H9 (cell line): Measurements from ENCODE around the gene COL23A1. TPM values are rescaled to one million over a fixed set of nuclear protein-coding genes. Genes with fewer than 3 reads are reported as not detected.

Source experiments
- DNase-seq: peaks from one replicate; pipeline ENCODE4 v3.0.0-alpha.2; 2017
- H2AFZ ChIP-seq: one replicate; pipeline ENCODE4 v1.6.1; 2013; ENCODE audit warnings: mild to moderate bottlenecking, low read length, control low read depth, moderate library complexity
- H2AK5ac ChIP-seq: 2 replicates; pipeline ENCODE4 v1.6.1; 2013; ENCODE audit warnings: low read length, control low read depth, mixed read lengths; ENCODE audit not compliant: insufficient read length
- H2BK120ac ChIP-seq: one replicate; pipeline ENCODE4 v1.6.1; 2013; ENCODE audit warnings: low read depth, mild to moderate bottlenecking, low read length, control low read depth, inconsistent platforms; ENCODE audit not compliant: poor library complexity, severe bottlenecking
- H2BK12ac ChIP-seq: 2 replicates; pipeline ENCODE4 v1.6.1; 2013; ENCODE audit warnings: low read length, control low read depth, mixed read lengths, low read depth; ENCODE audit not compliant: insufficient read length
- H2BK15ac ChIP-seq: 2 replicates; pipeline ENCODE4 v1.6.1; 2013; ENCODE audit warnings: low read depth, low read length, control low read depth
- H2BK20ac ChIP-seq: one replicate; pipeline ENCODE4 v1.6.1; 2013; ENCODE audit warnings: low read depth, mild to moderate bottlenecking, low read length, control low read depth, inconsistent platforms; ENCODE audit not compliant: poor library complexity, severe bottlenecking
- H2BK5ac ChIP-seq: 2 replicates; pipeline ENCODE4 v1.6.1; 2013; ENCODE audit warnings: low read length, control low read depth, mixed read lengths; ENCODE audit not compliant: insufficient read length
- H3K14ac ChIP-seq: 2 replicates; pipeline ENCODE4 v1.6.1; 2013; ENCODE audit warnings: low read length, control low read depth; ENCODE audit not compliant: insufficient read depth
- H3K18ac ChIP-seq: 2 replicates; pipeline ENCODE4 v1.6.1; 2013; ENCODE audit warnings: low read depth, mild to moderate bottlenecking, mixed read lengths, low read length, control low read depth; ENCODE audit not compliant: insufficient read length
- H3K23ac ChIP-seq: 2 replicates; pipeline ENCODE4 v1.6.1; 2013; ENCODE audit warnings: low read length, control low read depth, mixed read lengths, low read depth; ENCODE audit not compliant: insufficient read length
- H3K23me2 ChIP-seq: 2 replicates; pipeline ENCODE4 v1.6.1; 2013; ENCODE audit warnings: low read depth, mild to moderate bottlenecking, mixed read lengths, low read length, control low read depth; ENCODE audit not compliant: insufficient read length, poor library complexity, severe bottlenecking
- H3K27ac ChIP-seq: 2 replicates; pipeline ENCODE4 v1.5.1; 2013; ENCODE audit warnings: low read length, control low read depth, mixed read lengths, low read depth; ENCODE audit not compliant: insufficient read length
- H3K27me3 ChIP-seq: 2 replicates; pipeline ENCODE4 v1.6.1; 2013; ENCODE audit warnings: low read length, control low read depth, inconsistent platforms; ENCODE audit not compliant: insufficient read depth
- H3K4ac ChIP-seq: 2 replicates; pipeline ENCODE4 v1.6.1; 2013; ENCODE audit warnings: low read depth, mild to moderate bottlenecking, control low read depth, inconsistent platforms, low read length, moderate library complexity
- H3K4me1 ChIP-seq: 2 replicates; pipeline ENCODE4 v1.6.1; 2013; ENCODE audit warnings: low read length, control low read depth, inconsistent platforms; ENCODE audit not compliant: insufficient read depth
- H3K4me2 ChIP-seq: 2 replicates; pipeline ENCODE4 v1.6.1; 2013; ENCODE audit warnings: low read length, control low read depth, mixed read lengths; ENCODE audit not compliant: insufficient read length, insufficient read depth
- H3K56ac ChIP-seq: 2 replicates; pipeline ENCODE4 v1.6.1; 2013; ENCODE audit warnings: low read depth, mild to moderate bottlenecking, mixed read lengths, low read length, control low read depth; ENCODE audit not compliant: insufficient read length
- H3K79me1 ChIP-seq: 2 replicates; pipeline ENCODE4 v1.6.1; 2013; ENCODE audit warnings: low read depth, mild to moderate bottlenecking, moderate library complexity, low read length, control low read depth, inconsistent platforms; ENCODE audit not compliant: insufficient read depth, poor library complexity, severe bottlenecking
- H3K79me2 ChIP-seq: 2 replicates; pipeline ENCODE4 v1.6.1; 2013; ENCODE audit warnings: low read length, control low read depth, inconsistent platforms; ENCODE audit not compliant: insufficient read depth
- H3K9ac ChIP-seq: 2 replicates; pipeline ENCODE4 v1.6.1; 2013; ENCODE audit warnings: low read length, control low read depth, mixed read lengths; ENCODE audit not compliant: insufficient read length; ENCODE audit errors: extremely low read depth
- H3K9me3 ChIP-seq: one replicate; pipeline ENCODE4 v1.6.1; 2013; ENCODE audit warnings: low read depth, low read length, inconsistent platforms; ENCODE audit not compliant: control insufficient read depth
- H3T11ph ChIP-seq: one replicate; pipeline ENCODE4 v1.6.1; 2013; ENCODE audit warnings: mild to moderate bottlenecking, low read length, control low read depth, inconsistent platforms
- H4K20me1 ChIP-seq: one replicate; pipeline ENCODE4 v1.6.1; 2013; ENCODE audit not compliant: control insufficient read depth, insufficient read length, insufficient read depth
- H4K5ac ChIP-seq: 2 replicates; pipeline ENCODE4 v1.6.1; 2013; ENCODE audit warnings: low read depth, mild to moderate bottlenecking, mixed read lengths, low read length, control low read depth; ENCODE audit not compliant: insufficient read length
- H4K8ac ChIP-seq: replicated peaks from 2 replicates; pipeline ENCODE4 v1.6.1; 2013; ENCODE audit warnings: low read length, control low read depth, mixed read lengths, low read depth; ENCODE audit not compliant: insufficient read length
- H4K91ac ChIP-seq: 2 replicates; pipeline ENCODE4 v1.6.1; 2013; ENCODE audit warnings: low read depth, mild to moderate bottlenecking, moderate library complexity, mixed read lengths, low read length, control low read depth; ENCODE audit not compliant: insufficient read length
- H3K27ac Mint-ChIP-seq, 3 experiments: 2 replicates in 2 of 3; 3 replicates in 1 of 3; pipeline ENCODE4 v1.8.0; 2020 to 2021; ENCODE audit warnings: mixed read lengths in 3 of 3, mild to moderate bottlenecking in 1 of 3, moderate library complexity in 1 of 3
- H3K27me3 Mint-ChIP-seq: 2 replicates; pipeline ENCODE4 v1.8.0; 2021; ENCODE audit warnings: low read depth, mild to moderate bottlenecking, moderate library complexity, mixed read lengths
- H3K36me3 Mint-ChIP-seq, 3 experiments: 2 replicates in 2 of 3; 3 replicates in 1 of 3; pipeline ENCODE4 v1.8.0; 2020 to 2021; ENCODE audit warnings: low read depth in 3 of 3, mixed read lengths in 3 of 3; ENCODE audit not compliant: insufficient read depth in 1 of 3
- H3K4me1 Mint-ChIP-seq, 2 experiments: 2 replicates each; pipeline ENCODE4 v1.8.0; 2020; ENCODE audit warnings: mixed read lengths in 2 of 2
- H3K4me3 Mint-ChIP-seq, 2 experiments: 2 replicates in 1 of 2; 3 replicates in 1 of 2; pipeline ENCODE4 v1.8.0; 2020 to 2021; ENCODE audit warnings: mild to moderate bottlenecking in 2 of 2, mixed read lengths in 2 of 2, moderate library complexity in 1 of 2
- H3K9me3 Mint-ChIP-seq, 2 experiments: 2 replicates in 1 of 2; 3 replicates in 1 of 2; pipeline ENCODE4 v1.8.0; 2020; ENCODE audit warnings: mild to moderate bottlenecking in 2 of 2, mixed read lengths in 2 of 2, moderate library complexity in 1 of 2
- CTCF ChIP-seq: fragments of 200-600 bp; sonication (generic); conservative IDR thresholded peaks from 3 replicates; pipeline ENCODE4 v1.8.0; 2021; ENCODE audit warnings: antibody characterized with exemption, mild to moderate bottlenecking
- WGBS: extraction: QIAGEN DNeasy Blood & Tissue Kit; methylation state at CpG from one replicate; pipeline ENCODE4 v1.1.7; 2013; ENCODE audit warnings: missing lambda C conversion rate, low lambda C conversion rate, mixed read lengths; ENCODE audit not compliant: insufficient read length; ENCODE audit errors: extremely low coverage; 5-methylcytosine and 5-hydroxymethylcytosine counted together
- total RNA-seq: library from RNA; stranded (reverse); gene quantifications from 2 replicates; pipeline ENCODE4 v1.2.1, GENCODE V29; 2021

Gene COL23A1
- total RNA-seq, 1 experiment from 2014 or later = 2.6 TPM

- no peaks in the 10 kb centered on the region for H3K79me1 ChIP-seq
- no peak for TF ChIP-seq CTCF
- no peak for DNase-seq
- H4K20me1 ChIP-seq = no peaks in the 10 kb centered on the region
- no peaks in the 10 kb centered on the region for H3K9me3 ChIP-seq
- H2BK15ac ChIP-seq = no peak overlapping the region
- H3K4ac ChIP-seq = no peak overlapping the region
- no peak overlapping the region for H2BK12ac ChIP-seq
- no peak overlapping the region for H3K4me2 ChIP-seq
- no peak overlapping the region for H3K23ac ChIP-seq
- no peak overlapping the region for H3K18ac ChIP-seq
- H3K9ac ChIP-seq = no peak overlapping the region
- no peaks in the 10 kb centered on the region for H3K27me3 ChIP-seq
- no peak overlapping the region for H3K14ac ChIP-seq
- H3K23me2 ChIP-seq = no peaks in the 10 kb centered on the region
- peaks cover 0 to 5% (median 0%) of the 10 kb centered on the region in 3 experiments; a peak in 5 of 7 replicates for H3K36me3 Mint-ChIP-seq
- H2AK5ac ChIP-seq = no peak overlapping the region
- no CpG with 5 or more reads among the region's 10 CpGs for WGBS
- H3K27me3 Mint-ChIP-seq = no peaks in the 10 kb centered on the region; the same call in 1 of the 2 replicates
- no peak overlapping the region for H2BK120ac ChIP-seq
- no peak overlapping the region for H3K56ac ChIP-seq
- H4K8ac ChIP-seq = no peak overlapping the region
- no peak overlapping the region for H4K91ac ChIP-seq
- H3K27ac ChIP-seq = no peak overlapping the region
- H3K79me2 ChIP-seq = no peaks in the 10 kb centered on the region
- no peak overlapping the region; a peak in 1 of 5 replicates for H3K4me3 Mint-ChIP-seq
- H4K5ac ChIP-seq = no peak overlapping the region
- peaks cover 2 to 6% of the 10 kb centered on the region in 2 experiments; a peak in 3 of 5 replicates for H3K9me3 Mint-ChIP-seq
- H3K4me1 ChIP-seq = no peaks in the 10 kb centered on the region; the same call in 1 of the 2 replicates
- H2BK5ac ChIP-seq = no peak overlapping the region
- no peak overlapping the region for H3T11ph ChIP-seq
- no peak overlapping the region for H2AFZ ChIP-seq
- no peak overlapping the region for H2BK20ac ChIP-seq
- peaks cover 24 to 40% of the 10 kb centered on the region in 2 experiments for H3K4me1 Mint-ChIP-seq
- H3K27ac Mint-ChIP-seq = peak overlapping the region in 2 of 3 experiments; percentile 62 to 64; a peak in 3 of 7 replicates
Measured at GRCh38 chr5:178429156-178429468, 161.1 kb downstream of the COL23A1 start.
